Prostate gland (tissue), 2 donors: ENCODE data around the gene ZFYVE9. TPM values are rescaled to one million over a fixed set of nuclear protein-coding genes. Genes with fewer than 3 reads are reported as not detected.

Experiments used
- DNase-seq: peaks from one replicate; pipeline ENCODE4 v3.0.0-alpha.2; 2019; ENCODE audit warnings: low spot score
- H3K27ac ChIP-seq, 2 donors: fragments of 200-600 bp; sonication (generic); 2 replicates each; pipeline ENCODE4 v1.5.1; 2017 to 2019
- H3K27me3 ChIP-seq: fragments of 200-600 bp; sonication (generic); replicated peaks from 2 replicates; pipeline ENCODE4 v1.5.1; 2019; ENCODE audit not compliant: insufficient read depth
- H3K36me3 ChIP-seq, 2 donors: fragments of 200-600 bp; sonication (generic); 1 replicate in 1 of 2; 2 replicates in 1 of 2; pipeline versions ENCODE4 v1.5.1 to v1.8.1; 2017 to 2019
- H3K4me1 ChIP-seq: fragments of 200-600 bp; sonication (generic); replicated peaks from 2 replicates; pipeline ENCODE4 v1.5.1; 2019
- H3K4me3 ChIP-seq, 2 donors: fragments of 200-600 bp; sonication (generic); 2 replicates each; pipeline ENCODE4 v1.5.1; 2017 to 2019
- H3K9me3 ChIP-seq: fragments of 200-600 bp; sonication (generic); 2 replicates; pipeline ENCODE4 v1.5.1; 2017
- CTCF ChIP-seq, 4 experiments: fragments of 200-600 bp in 2 of 4; fragments of 450-650 bp in 2 of 4; sonication (generic) in 2 of 4; IDR thresholded peaks; 1 replicate in 3 of 4; 2 replicates in 1 of 4; pipeline ENCODE4 v1.5.1; 2016 to 2019; ENCODE audit warnings: antibody characterized with exemption in 4 of 4, mild to moderate bottlenecking in 2 of 4, moderate library complexity in 2 of 4
- POLR2A ChIP-seq: fragments of 450-650 bp; IDR thresholded peaks from one replicate; pipeline ENCODE4 v1.6.1; 2016; ENCODE audit warnings: antibody characterized with exemption, mild to moderate bottlenecking
- POLR2AphosphoS5 ChIP-seq: sonication (generic); formaldehyde crosslinking; IDR thresholded peaks from one replicate; pipeline ENCODE4 v1.6.1; 2017; ENCODE audit warnings: antibody characterized with exemption
- WGBS: methylation state at CpG from one replicate; pipeline ENCODE4 v1.1.5; 2018; 5-methylcytosine and 5-hydroxymethylcytosine counted together
- intact Hi-C: fragments of 100-400 bp; cut with DNase I; formaldehyde crosslinking; loops from one replicate; pipeline ENCODE4 v1.14.2; 2022
- total RNA-seq, 2 donors: library from RNA; depleted of rRNA; stranded (reverse); fragments of >200 nt; gene quantifications; one replicate each; pipeline ENCODE4 v1.1.0, GENCODE V29; 2016

Gene ZFYVE9
- total RNA-seq, 2 donors from 2014 or later, result 28.6 to 29.0 TPM

GRCh38 chr1:52235646-52236045 lies 93.8 kb downstream of the ZFYVE9 start:
- Histone ChIP-seq H3K27ac (no peak overlapping the region), H3K4me1 (no peaks in the 10 kb centered on the region), H3K36me3 (no peaks in the 10 kb centered on the region), H3K4me3 (no peak overlapping the region), H3K27me3 (no peaks in the 10 kb centered on the region), H3K9me3 (no peaks in the 10 kb centered on the region)
- TF ChIP-seq POLR2AphosphoS5, result no peak
- TF ChIP-seq CTCF (IDR thresholded peaks at IDR 0.05), result no peak
- no peak for TF ChIP-seq POLR2A
- WGBS, result 68% methylated on average over 2 of the region's 2 CpGs
- intact Hi-C loops, result no loop called here
- DNase-seq, result no peak

GRCh38 chr1:52237430-52237829 lies 95.5 kb downstream of the ZFYVE9 start:
- Histone ChIP-seq H3K27ac (no peak overlapping the region), H3K9me3 (no peaks in the 10 kb centered on the region), H3K4me3 (no peak overlapping the region), H3K36me3 (no peaks in the 10 kb centered on the region), H3K4me1 (no peaks in the 10 kb centered on the region), H3K27me3 (no peaks in the 10 kb centered on the region)
- no peak for DNase-seq
- no peak for TF ChIP-seq CTCF (IDR thresholded peaks at IDR 0.05)
- 77% methylated on average over 1 of the region's 1 CpG for WGBS
- intact Hi-C loops, result no loop called here

- Histone ChIP-seq H3K27me3 (no peaks in the 10 kb centered on the region), H3K4me3 (no peak overlapping the region), H3K9me3 (no peaks in the 10 kb centered on the region), H3K36me3 (no peaks in the 10 kb centered on the region), H3K27ac (no peak overlapping the region), H3K4me1 (no peaks in the 10 kb centered on the region)
- intact Hi-C loops, result no loop called here
- DNase-seq, result no peak
- WGBS, result 75% methylated on average over 2 of the region's 2 CpGs
- TF ChIP-seq POLR2A (no peak), POLR2AphosphoS5 (no peak), CTCF (IDR thresholded peaks at IDR 0.05) (no peak)
Measured at GRCh38 chr1:52238474-52238873, 96.6 kb downstream of the ZFYVE9 start.

GRCh38 chr1:52238887-52239707 lies 97.2 kb downstream of the ZFYVE9 start:
- Histone ChIP-seq H3K4me3 (no peak overlapping the region), H3K36me3 (no peaks in the 10 kb centered on the region), H3K9me3 (no peaks in the 10 kb centered on the region), H3K27me3 (no peaks in the 10 kb centered on the region), H3K27ac (no peak overlapping the region), H3K4me1 (no peaks in the 10 kb centered on the region)
- intact Hi-C loops, result no loop called here
- 95% methylated on average over 3 of the region's 3 CpGs for WGBS
- DNase-seq, result no peak
- TF ChIP-seq POLR2A, result no peak
- TF ChIP-seq POLR2AphosphoS5, result no peak
- TF ChIP-seq CTCF (IDR thresholded peaks at IDR 0.05), result no peak

- WGBS, result 41% methylated on average over 1 of the region's 1 CpG
- TF ChIP-seq CTCF (IDR thresholded peaks at IDR 0.05) (no peak), POLR2A (no peak), POLR2AphosphoS5 (no peak)
Measured at GRCh38 chr1:52239708-52240001, 97.8 kb downstream of the ZFYVE9 start.

More at GRCh38 chr1:52239708-52240001, 97.8 kb downstream of the ZFYVE9 start:
- no peak for DNase-seq
- intact Hi-C loops, result no loop called here
- no peaks in the 10 kb centered on the region for H3K4me1 ChIP-seq
- H3K27ac ChIP-seq, result no peak overlapping the region
- H3K9me3 ChIP-seq, result no peaks in the 10 kb centered on the region
- H3K27me3 ChIP-seq, result no peaks in the 10 kb centered on the region
- H3K4me3 ChIP-seq, result no peak overlapping the region
- H3K36me3 ChIP-seq, result no peaks in the 10 kb centered on the region
